Upper lobe of left lung (tissue), 6 donors: ENCODE measurements around the gene MAN2A1. TPM values are rescaled to one million over a fixed set of nuclear protein-coding genes. Genes with fewer than 3 reads are reported as not detected.
A peak's percentile ranks its signal among the peaks of the same experiment; 100 is the strongest.

Experiments
- ATAC-seq, 2 donors: fragments of 200-7000 bp; cut with Tn5 transposase; one replicate each; pipeline ENCODE4 v1.9.1; 2022; ENCODE audit warnings: mild to moderate bottlenecking in 2 of 2, moderate library complexity in 2 of 2; ENCODE audit not compliant: low FRiP score in 2 of 2
- DNase-seq, 2 donors: peaks; one replicate each; pipeline ENCODE4 v3.0.0-alpha.2; 2019 to 2020
- H3K27ac ChIP-seq, 4 donors: fragments of 200-600 bp; sonication (generic); one replicate each; pipeline ENCODE4 v1.5.1; 2016 to 2019
- H3K27me3 ChIP-seq, 4 donors: fragments of 200-600 bp; sonication (generic); one replicate each; pipeline ENCODE4 v1.5.1; 2017 to 2019
- H3K36me3 ChIP-seq, 4 donors: fragments of 200-600 bp; sonication (generic); one replicate each; pipeline ENCODE4 v1.5.1; 2016 to 2019
- H3K4me1 ChIP-seq, 4 donors: fragments of 200-600 bp; sonication (generic); one replicate each; pipeline ENCODE4 v1.5.1; 2018 to 2019
- H3K4me3 ChIP-seq, 4 donors: fragments of 200-600 bp; sonication (generic); one replicate each; pipeline ENCODE4 v1.5.1; 2017 to 2019; ENCODE audit warnings: mild to moderate bottlenecking in 2 of 4, moderate library complexity in 1 of 4
- H3K9me3 ChIP-seq, 4 donors: fragments of 200-600 bp; sonication (generic); one replicate each; pipeline ENCODE4 v1.5.1; 2018 to 2019
- EP300 ChIP-seq, 4 donors: sonication (generic); formaldehyde crosslinking; IDR thresholded peaks; one replicate each; pipeline ENCODE4 v1.5.1; 2017; ENCODE audit warnings: antibody characterized with exemption in 4 of 4, control low read depth in 2 of 4
- POLR2A ChIP-seq, 4 donors: fragments of 450-650 bp; IDR thresholded peaks; one replicate each; pipeline ENCODE4 v1.5.1; 2016 to 2017; ENCODE audit warnings: antibody characterized with exemption in 4 of 4, mild to moderate bottlenecking in 2 of 4
- POLR2AphosphoS5 ChIP-seq, 2 donors: sonication (generic); formaldehyde crosslinking; IDR thresholded peaks; one replicate each; pipeline ENCODE4 v1.5.1; 2017; ENCODE audit warnings: antibody characterized with exemption in 2 of 2
- WGBS, 2 donors: methylation state at CpG; one replicate each; pipeline ENCODE4 v1.1.5; 2017 to 2018; 5-methylcytosine and 5-hydroxymethylcytosine counted together
- total RNA-seq, 6 donors: library from RNA; depleted of rRNA in 4 of 6; stranded (reverse); fragments of >200 nt in 4 of 6; gene quantifications; one replicate each; pipeline versions ENCODE4 v1.1.0 to v1.2.1, GENCODE V29; 2016 to 2021
- TF ChIP-seq, protein P1 (sequence below), 6 experiments: fragments of 450-650 bp in 4 of 6; fragments of 200-600 bp in 2 of 6; sonication (generic) in 2 of 6; IDR thresholded peaks; one replicate each; pipeline ENCODE4 v1.5.1; 2016 to 2019; ENCODE audit warnings: antibody characterized with exemption in 6 of 6
- donor health status: DM: no; HTN: no; CAD: no; lungs with moderate emphysema.
- donor health status: DM: no; HTN: yes; CAD: no; lungs with severe emphysema.

Gene MAN2A1
- total RNA-seq = 10 to 100 TPM; 23.0 to 48.2 (median 40.0) TPM

DNA sequence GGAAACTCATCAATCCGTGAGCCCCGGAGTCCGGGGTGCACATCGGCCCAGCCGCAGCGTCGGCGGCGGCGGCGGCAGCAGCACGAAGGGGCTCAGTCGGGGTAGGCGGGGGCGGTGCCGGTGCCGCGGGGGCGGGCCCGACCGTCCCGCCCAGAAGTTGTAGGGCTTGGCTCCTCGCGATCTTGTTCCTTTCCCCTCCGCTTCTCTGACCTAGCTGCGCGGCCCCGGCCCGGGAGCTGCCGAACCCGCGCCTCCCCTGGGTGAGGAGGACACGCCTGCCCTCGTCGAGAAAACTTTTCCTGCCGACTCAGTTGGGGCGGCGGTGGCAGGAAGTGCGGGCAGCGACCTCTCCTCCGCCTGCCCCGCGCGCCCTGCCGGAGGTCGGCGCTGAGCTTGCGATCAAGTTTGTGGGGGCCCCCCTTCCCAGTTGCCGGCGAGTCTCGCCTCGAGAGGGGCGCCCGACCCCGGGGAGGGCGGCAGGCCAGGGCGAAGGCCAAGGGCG, at the start of gene MAN2A1:
MAN2A1 (plus strand) TSS at position 188 of the 502 bp plus-strand sequence. CDS start 491 bp downstream, outside the sequence.
- Histone ChIP-seq H3K4me1 (peaks cover 24 to 30% (median 28%) of the 10 kb centered on the region in 4 donors), H3K4me3 (peak within 1 kb of the TSS; percentile 67 to 96 (median 86)), H3K36me3 (no peaks in the 10 kb centered on the region), H3K27me3 (no peaks in the 10 kb centered on the region), H3K9me3 (peaks cover 0 to 4% (median 0%) of the 10 kb centered on the region in 4 donors), H3K27ac (peak within 1 kb of the TSS; percentile 94 to 97 (median 97))
- peak; percentile 87 to 96 for DNase-seq
- TF ChIP-seq, protein P1, sequence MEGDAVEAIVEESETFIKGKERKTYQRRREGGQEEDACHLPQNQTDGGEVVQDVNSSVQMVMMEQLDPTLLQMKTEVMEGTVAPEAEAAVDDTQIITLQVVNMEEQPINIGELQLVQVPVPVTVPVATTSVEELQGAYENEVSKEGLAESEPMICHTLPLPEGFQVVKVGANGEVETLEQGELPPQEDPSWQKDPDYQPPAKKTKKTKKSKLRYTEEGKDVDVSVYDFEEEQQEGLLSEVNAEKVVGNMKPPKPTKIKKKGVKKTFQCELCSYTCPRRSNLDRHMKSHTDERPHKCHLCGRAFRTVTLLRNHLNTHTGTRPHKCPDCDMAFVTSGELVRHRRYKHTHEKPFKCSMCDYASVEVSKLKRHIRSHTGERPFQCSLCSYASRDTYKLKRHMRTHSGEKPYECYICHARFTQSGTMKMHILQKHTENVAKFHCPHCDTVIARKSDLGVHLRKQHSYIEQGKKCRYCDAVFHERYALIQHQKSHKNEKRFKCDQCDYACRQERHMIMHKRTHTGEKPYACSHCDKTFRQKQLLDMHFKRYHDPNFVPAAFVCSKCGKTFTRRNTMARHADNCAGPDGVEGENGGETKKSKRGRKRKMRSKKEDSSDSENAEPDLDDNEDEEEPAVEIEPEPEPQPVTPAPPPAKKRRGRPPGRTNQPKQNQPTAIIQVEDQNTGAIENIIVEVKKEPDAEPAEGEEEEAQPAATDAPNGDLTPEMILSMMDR (IDR thresholded peaks at IDR 0.05) = peak in 3 of 6 experiments; percentile 13 to 31 (median 18)
- TF ChIP-seq POLR2AphosphoS5 (IDR thresholded peaks at IDR 0.05) = peak; percentile 14 to 83
- TF ChIP-seq POLR2A (IDR thresholded peaks at IDR 0.05) = peak in 2 of 4 donors; percentile 30 to 60
- no peak for TF ChIP-seq EP300 (IDR thresholded peaks at IDR 0.05)
- 0 to 2% methylated on average over 1 to 49 of the region's 58 CpGs for WGBS, 2 donors
- ATAC-seq = peak; percentile 87 to 90

DNA sequence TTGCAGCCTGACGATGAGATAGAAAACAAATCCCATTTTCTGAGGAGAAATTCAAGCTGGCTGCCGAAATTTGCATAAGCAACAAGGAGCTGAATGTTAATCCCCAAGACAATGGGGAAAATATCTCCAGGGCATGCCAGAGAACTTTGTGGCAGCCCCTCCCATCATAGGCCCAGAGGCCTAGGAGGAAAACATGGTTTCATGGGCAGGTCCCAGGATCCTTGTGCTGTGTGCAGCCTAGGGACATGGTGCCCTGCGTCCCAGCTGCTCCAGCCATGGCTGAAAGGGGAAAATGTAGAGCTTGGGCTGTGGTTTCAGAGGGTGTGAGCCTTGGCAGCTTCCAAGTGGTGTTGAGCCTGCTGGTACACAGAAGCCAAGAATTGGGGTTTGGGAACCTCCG, 48.8 kb upstream of the MAN2A1 start:
- DNase-seq (no peak), ATAC-seq (no peak)
- H3K4me1 ChIP-seq = peaks cover 0 to 1% (median 0%) of the 10 kb centered on the region in 4 donors
- no peaks in the 10 kb centered on the region for H3K27me3 ChIP-seq
- no peak overlapping the region for H3K4me3 ChIP-seq
- no peaks in the 10 kb centered on the region for H3K36me3 ChIP-seq
- TF ChIP-seq, protein P1 (IDR thresholded peaks at IDR 0.05) = no peak
- TF ChIP-seq POLR2AphosphoS5 (IDR thresholded peaks at IDR 0.05) (no peak), EP300 (IDR thresholded peaks at IDR 0.05) (no peak), POLR2A (IDR thresholded peaks at IDR 0.05) (no peak)
- H3K27ac ChIP-seq = no peak overlapping the region
- H3K9me3 ChIP-seq = no peaks in the 10 kb centered on the region
- 87 to 95% methylated on average over 4 of the region's 4 CpGs for WGBS, 2 donors

DNA sequence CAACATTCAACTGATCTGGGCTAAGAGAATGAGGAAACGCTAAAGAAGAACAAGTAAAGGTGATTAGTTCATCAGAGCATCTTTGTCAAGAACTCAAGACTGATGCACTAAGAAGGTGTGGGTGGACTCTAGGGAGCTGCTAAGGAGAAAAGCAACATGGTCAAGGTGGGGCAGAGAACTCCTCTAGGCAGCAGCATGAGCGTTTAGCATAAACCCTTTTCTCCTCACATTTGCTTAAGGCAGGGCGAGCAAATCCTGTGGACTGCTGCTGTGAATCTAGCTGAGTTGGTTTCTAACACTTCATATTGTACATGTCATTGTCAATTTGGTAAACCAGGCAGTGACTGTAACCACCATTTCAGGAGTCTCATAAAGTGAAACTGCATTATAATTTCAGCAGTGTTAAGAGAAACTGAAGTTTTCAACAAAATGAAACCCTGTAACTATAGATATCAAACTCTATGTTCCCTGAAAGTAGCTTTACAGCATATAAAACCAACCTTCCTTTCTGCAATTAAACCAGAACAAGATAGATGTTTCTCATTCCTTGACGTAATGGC, 45.9 kb upstream of the MAN2A1 start:
- H3K27ac ChIP-seq = no peak overlapping the region
- ATAC-seq = no peak
- no peak overlapping the region for H3K4me3 ChIP-seq
- H3K27me3 ChIP-seq = no peaks in the 10 kb centered on the region
- no peaks in the 10 kb centered on the region for H3K36me3 ChIP-seq
- no peak for DNase-seq
- WGBS, 2 donors = 89 to 91% methylated on average over 4 of the region's 4 CpGs
- H3K4me1 ChIP-seq = peaks cover 0 to 3% (median 0%) of the 10 kb centered on the region in 4 donors
- TF ChIP-seq POLR2AphosphoS5 (IDR thresholded peaks at IDR 0.05) = no peak
- TF ChIP-seq POLR2A (IDR thresholded peaks at IDR 0.05) = no peak
- TF ChIP-seq EP300 (IDR thresholded peaks at IDR 0.05) = no peak
- TF ChIP-seq, protein P1 (IDR thresholded peaks at IDR 0.05) = no peak
- no peaks in the 10 kb centered on the region for H3K9me3 ChIP-seq

DNA sequence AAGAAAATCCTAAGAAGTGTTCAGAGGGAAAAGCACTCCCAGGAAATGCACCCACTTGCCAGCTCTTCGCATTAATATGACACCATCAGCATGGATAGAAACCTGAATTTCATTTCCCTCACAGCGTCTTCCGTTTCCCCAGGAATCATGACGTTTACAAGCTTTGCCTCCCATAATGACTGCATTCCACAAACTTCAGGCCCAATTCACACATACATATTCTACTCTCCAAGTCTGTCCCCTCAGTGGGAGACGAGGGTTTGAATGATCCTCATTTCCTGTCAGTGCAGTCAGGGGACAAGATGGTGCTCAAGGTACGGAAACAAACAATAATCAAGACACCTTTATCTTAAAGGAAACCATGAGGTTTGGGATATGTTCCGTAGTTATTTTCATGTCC, 44.9 kb upstream of the MAN2A1 start:
- no peak overlapping the region for H3K4me3 ChIP-seq
- no peak for DNase-seq
- no peaks in the 10 kb centered on the region for H3K36me3 ChIP-seq
- 74 to 77% methylated on average over 7 of the region's 7 CpGs for WGBS, 2 donors
- no peak overlapping the region for H3K27ac ChIP-seq
- ATAC-seq = no peak
- H3K27me3 ChIP-seq = no peaks in the 10 kb centered on the region
- TF ChIP-seq, protein P1 (IDR thresholded peaks at IDR 0.05) = no peak
- TF ChIP-seq POLR2AphosphoS5 (IDR thresholded peaks at IDR 0.05) (no peak), POLR2A (IDR thresholded peaks at IDR 0.05) (no peak)
- H3K9me3 ChIP-seq = no peaks in the 10 kb centered on the region
- H3K4me1 ChIP-seq = peaks cover 0 to 3% (median 0%) of the 10 kb centered on the region in 4 donors
